GM21526 (cell line): ENCODE results near the gene TRPV5.

Experiments
- ATAC-seq: cut with Tn5 transposase; IDR thresholded peaks from one replicate; pipeline ENCODE4 v1.9.1; 2021; ENCODE audit warnings: moderate library complexity; ENCODE audit not compliant: unreplicated experiment, low FRiP score

Gene TRPV5

GRCh38 chr7:142859829-142860228 lies 73.7 kb downstream of the TRPV5 start:
- ATAC-seq = no peak

GRCh38 chr7:142859411-142859810 lies 74.1 kb downstream of the TRPV5 start:
- no peak for ATAC-seq
